GM13977 (cell line): ENCODE measurements around the gene COL3A1.

Experiments
- DNase-seq: peaks from one replicate; pipeline ENCODE4 v3.0.0; 2012; ENCODE audit warnings: low spot score
- CTCF ChIP-seq: IDR thresholded peaks from 2 replicates; pipeline ENCODE4 v1.5.1; 2012; ENCODE audit warnings: mild to moderate bottlenecking, control low read depth; ENCODE audit not compliant: insufficient read depth; ENCODE audit errors: extremely low read depth, missing control alignments
- in situ Hi-C: fragments of 300-500 bp; cut with MboI; formaldehyde crosslinking; loops from one replicate; pipeline ENCODE4 v1.12.0; 2022; ENCODE audit warnings: low sequenced_read_pairs, low pct_unique_long_range_greater_than_20kb, mixed read lengths, inconsistent platforms; ENCODE audit not compliant: unreplicated experiment

COL3A1 gene

DNA sequence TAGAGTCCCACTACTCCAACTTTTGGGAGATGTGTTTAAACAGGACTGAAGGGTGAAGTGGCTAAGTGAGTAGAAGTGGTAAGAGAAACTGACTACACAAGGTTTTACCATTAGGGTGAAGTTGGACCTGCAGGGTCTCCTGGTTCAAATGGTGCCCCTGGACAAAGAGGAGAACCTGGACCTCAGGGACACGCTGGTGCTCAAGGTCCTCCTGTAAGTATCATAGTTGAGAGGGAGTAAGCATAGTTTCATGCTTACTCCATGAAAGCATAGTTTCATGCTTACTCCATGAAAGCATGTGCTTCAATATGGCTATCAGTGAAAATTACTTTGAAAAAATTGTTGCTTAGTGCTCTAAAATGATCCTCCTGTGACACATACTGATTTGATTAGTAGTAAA is 19.1 kb downstream of the COL3A1 start:
- no peak for DNase-seq
- in situ Hi-C loops = no loop called here
- TF ChIP-seq CTCF = no peak

- in situ Hi-C loops = no loop called here
- DNase-seq = no peak
- no peak for TF ChIP-seq CTCF
Measured at GRCh38 chr2:188997263-188997662, 23.1 kb downstream of the COL3A1 start.

- no peak for DNase-seq
- in situ Hi-C loops = no loop called here
- no peak for TF ChIP-seq CTCF
Measured at GRCh38 chr2:189000221-189000620, 26.0 kb downstream of the COL3A1 start.

- TF ChIP-seq CTCF = no peak
- in situ Hi-C loops = no loop called here
- no peak for DNase-seq
Measured at GRCh38 chr2:189002079-189002478, 27.9 kb downstream of the COL3A1 start.

DNA sequence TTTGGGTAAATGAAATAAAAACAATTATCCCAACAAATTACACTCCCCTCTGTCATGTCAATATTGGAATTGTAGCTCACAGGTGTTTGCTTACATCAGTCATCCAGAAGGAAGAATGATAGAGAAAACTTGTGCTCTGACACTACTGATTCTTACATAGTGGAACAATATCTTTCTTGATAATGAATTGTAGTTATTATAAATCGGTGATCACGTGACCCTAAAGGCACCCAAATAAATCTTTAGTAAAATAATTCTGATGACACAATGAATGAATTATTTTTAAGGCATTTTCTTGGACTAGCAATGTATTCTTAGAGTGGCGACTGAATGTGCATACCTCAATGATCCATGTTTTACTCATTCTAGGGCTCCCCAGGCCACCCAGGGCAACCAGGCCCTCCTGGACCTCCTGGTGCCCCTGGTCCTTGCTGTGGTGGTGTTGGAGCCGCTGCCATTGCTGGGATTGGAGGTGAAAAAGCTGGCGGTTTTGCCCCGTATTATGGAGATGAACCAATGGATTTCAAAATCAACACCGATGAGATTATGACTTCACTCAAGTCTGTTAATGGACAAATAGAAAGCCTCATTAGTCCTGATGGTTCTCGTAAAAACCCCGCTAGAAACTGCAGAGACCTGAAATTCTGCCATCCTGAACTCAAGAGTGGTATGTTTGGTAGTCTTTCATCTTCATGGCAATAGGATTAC is 34.5 kb downstream of the COL3A1 start:
- in situ Hi-C loops = no loop called here
- DNase-seq = no peak
- TF ChIP-seq CTCF = no peak

- DNase-seq = no peak
- in situ Hi-C loops = no loop called here
- no peak for TF ChIP-seq CTCF
Measured at GRCh38 chr2:189010536-189010935, 36.4 kb downstream of the COL3A1 start.
